ENCODE results near the gene RNF217.
A peak's percentile ranks its signal among the peaks of the same experiment; 100 is the strongest.
"Not testable (repeated sequence)": the region's sequence is repeated elsewhere in the genome, so short reads cannot be mapped to it uniquely, and the experiment has no call there.

RNF217 gene

DNA sequence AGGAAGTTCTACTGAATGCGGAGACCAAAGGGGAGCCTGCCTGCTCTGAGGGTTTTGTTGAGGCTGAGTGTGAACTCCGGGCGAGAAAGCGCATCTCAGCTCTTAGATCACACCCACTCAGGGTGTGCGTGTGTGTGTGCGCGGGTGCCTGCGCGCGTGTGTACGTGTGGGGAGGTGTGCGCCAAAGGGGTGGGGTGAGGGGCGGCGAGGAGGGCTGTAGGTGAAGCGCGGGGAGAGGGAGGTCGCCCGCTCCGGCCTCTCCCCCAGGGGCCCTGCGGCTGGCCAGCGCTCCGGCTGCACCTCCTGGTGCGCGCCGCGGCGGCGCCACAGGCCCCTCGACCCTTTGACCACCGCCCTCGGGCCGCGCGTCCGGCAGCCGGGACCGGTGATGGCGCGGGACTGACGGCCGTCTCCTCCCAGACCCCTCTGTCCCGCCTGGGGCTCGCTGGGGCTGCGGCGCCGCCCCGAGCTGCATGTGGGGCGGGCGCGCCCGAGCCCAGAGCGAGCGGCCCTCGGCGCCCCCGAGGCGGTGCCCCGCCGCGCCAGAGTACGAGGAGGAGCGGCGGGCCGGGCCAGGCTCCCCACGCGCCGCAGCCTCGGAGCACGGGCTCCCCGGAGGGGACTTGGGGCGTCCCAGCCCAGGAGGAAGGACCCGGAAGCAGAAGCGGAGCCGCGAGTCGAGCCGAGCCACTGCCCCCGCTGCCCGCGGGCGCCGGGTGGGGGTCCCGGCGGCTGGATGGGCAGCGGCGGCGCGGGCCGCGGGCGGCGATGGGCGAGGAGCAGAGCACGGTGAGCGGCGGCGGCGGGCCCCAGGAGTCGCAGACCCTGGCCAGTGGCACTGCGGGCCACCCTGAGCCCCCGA is at the start of gene RNF217:
TSS of gene RNF217 (plus strand) at position 661 of the 862 bp plus-strand sequence. CDS start at position 769, 108 bp downstream.
- DNase-seq (ENCODE audit: low spot score), result peak; percentile 82

GRCh38 chr6:124913056-124913455 is 49.2 kb upstream of the RNF217 start:
- no peak for DNase-seq (ENCODE audit: low spot score)

DNA sequence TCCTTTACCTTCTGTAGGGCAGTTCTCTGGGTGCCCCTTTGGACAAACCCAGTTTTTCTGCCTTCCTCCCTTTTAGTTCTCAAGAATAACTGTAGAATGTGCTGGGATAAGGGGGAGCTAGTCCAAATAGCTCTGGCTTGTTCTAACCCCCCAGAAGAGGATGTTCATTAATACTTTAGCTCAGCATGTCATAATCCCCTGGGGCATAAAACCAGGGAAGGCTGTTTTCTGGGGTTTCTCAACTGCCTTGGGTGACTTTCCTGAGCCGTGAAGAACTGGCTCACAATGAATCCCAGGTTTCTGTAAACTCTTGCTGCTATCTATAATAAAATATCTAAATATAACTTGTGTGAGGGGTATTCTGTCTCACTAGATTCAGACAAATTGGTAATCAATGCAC is 44.5 kb upstream of the RNF217 start:
- no peak for DNase-seq (ENCODE audit: low spot score)

DNA sequence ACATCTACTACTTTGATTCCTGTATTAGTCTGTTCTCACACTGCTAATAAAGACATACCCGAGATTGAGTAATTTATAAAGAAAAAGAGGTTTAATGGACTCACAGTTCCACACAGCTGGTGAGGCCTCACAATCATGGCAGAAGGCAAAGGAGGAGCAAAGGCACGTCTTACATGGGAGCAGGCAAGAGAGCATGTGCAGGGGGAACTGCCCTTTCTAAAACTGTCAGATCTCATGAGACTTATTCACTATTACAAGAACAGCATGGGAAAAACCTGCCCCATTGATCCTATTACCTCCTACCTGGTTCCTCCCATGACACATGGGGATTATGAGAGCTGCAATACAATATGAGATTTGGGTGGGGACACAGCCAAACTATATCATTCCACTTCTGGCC is 42.5 kb upstream of the RNF217 start:
- DNase-seq (ENCODE audit: low spot score), result not testable (repeated sequence)

GRCh38 chr6:124924333-124924759 is 37.9 kb upstream of the RNF217 start:
- no peak for DNase-seq (ENCODE audit: low spot score)

GRCh38 chr6:124926435-124926834 is 35.8 kb upstream of the RNF217 start:
- DNase-seq (ENCODE audit: low spot score), result no peak

GRCh38 chr6:124927806-124928205 is 34.4 kb upstream of the RNF217 start:
- DNase-seq (ENCODE audit: low spot score), result no peak

DNA sequence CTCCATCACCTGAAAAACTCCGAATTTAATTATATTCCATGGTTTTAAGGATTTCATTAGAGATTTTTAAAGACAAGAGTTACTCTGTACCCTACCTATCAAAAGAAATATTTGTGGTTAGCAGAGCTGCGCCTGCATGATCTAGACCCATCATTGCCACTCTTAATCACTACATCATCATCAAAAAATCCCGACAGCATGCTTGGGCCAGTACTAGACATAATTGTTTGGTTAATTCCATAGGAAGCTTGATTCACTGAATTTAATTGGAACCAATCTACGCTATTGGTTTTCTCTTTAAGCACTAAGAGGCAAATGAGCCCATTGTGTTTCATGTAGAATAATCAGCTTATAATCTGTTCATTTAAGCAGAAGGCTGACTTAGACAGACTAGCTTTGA is 33.4 kb upstream of the RNF217 start:
- DNase-seq (ENCODE audit: low spot score), result no peak

GRCh38 chr6:124937645-124938044 is 24.6 kb upstream of the RNF217 start:
- no peak for DNase-seq (ENCODE audit: low spot score)

DNA sequence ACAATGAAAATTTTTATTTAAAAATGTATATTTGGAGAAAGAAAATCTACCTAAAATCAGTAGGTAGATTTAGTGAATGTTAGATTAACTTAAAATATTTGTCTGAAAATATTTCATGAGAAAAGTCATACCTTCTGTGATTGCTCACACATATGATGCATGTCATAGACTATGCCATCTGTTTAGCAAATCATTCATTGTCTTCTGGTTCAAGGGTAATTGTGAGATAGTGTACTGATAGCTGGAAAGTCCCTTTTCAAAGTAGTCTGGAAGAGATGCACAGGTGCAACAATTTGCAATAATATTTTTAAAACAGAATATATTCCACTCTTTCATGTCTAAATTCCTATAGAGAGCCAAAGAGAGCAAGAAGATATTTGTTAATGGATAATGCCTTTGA is 21.0 kb upstream of the RNF217 start:
- no peak for DNase-seq (ENCODE audit: low spot score)

GRCh38 chr6:124943658-124944057 is 18.6 kb upstream of the RNF217 start:
- DNase-seq (ENCODE audit: low spot score), result no peak

GRCh38 chr6:124947971-124948451 is 14.2 kb upstream of the RNF217 start:
- DNase-seq (ENCODE audit: low spot score), result no peak

DNA sequence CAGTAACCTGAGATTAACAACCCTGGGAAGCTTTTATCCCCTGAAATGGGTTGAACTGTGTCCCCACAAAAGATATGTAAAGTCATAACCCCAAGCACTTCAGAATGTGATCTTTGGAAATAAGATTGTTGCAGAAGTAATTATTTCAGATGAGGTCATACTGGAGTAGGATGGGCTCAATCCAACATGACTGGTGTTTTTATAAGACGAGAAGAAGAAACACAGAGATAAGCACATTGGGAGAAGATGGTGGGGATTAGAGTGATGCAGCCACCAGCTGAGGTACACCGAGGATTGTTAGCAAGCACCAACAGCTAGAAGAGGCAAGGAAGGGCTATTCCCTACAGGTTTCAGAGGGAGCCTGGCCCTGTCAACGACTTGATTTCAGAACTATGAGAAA is 12.5 kb upstream of the RNF217 start:
- DNase-seq (ENCODE audit: low spot score), result no peak

GRCh38 chr6:124953808-124954207 is 8.4 kb upstream of the RNF217 start:
- no peak for DNase-seq (ENCODE audit: low spot score)

DNA sequence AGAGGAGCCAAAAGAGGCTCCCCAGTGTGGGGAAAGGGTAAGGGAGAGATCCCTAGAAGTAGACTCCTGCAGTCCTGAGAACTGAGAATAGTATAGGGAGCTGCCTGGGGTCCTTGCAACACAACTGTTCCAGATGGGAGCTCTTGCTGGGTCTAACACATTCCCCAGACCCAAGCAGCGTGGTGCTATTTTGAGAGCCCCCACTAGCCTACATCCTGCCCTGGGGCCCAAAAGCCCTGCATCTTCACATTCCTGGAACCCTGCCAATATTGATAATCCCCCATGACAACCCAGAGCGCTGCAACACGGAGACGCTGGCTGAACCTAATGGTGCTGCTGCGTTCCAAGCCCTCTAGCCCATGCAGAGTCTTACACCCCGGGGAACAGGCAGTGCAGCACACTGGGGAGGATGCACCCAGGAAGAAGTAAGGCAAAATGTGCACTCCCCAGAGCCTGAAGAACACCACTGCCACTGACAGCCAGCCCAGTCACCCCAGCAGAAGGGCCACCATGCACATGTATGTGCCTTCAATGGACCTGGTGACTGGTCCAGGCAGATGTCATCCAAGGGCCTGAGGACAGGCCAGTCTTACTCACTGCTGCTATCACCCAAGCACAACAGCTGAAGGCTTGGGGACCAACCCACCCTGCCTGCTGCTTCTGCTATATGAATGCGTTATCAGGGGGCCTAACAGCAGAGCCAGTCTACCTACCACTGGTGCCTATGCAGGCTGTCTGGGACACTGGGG is 7.0 kb upstream of the RNF217 start:
- no peak for DNase-seq (ENCODE audit: low spot score)

DNA sequence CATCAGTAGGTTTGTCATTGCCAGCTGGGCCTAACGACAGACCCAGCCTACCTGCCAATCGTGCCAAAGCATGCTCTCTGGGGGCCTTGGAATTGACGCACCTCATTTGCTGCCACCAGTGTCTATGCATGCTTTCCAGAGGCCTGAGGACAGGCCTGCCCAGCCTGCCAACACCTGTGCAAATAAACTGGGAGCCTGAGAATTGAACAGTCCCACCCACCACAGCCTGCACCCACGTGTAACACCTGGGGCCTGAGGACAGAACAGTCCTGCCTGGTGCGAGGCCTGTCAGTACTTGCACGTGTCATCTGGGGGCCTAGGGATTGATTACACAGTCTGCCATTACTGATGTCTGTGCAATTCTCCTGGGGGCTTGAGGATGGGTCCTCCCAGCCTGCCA is 6.2 kb upstream of the RNF217 start:
- DNase-seq (ENCODE audit: low spot score), result no peak

- no peak for DNase-seq (ENCODE audit: low spot score)
Measured at GRCh38 chr6:124958149-124958548, 4.1 kb upstream of the RNF217 start.

- no peak for DNase-seq (ENCODE audit: low spot score)
Measured at GRCh38 chr6:124958759-124959354, 3.4 kb upstream of the RNF217 start.

- DNase-seq (ENCODE audit: low spot score), result no peak
Measured at GRCh38 chr6:124960757-124961463, 1.3 kb upstream of the RNF217 start.

- DNase-seq (ENCODE audit: low spot score), result no peak
Measured at GRCh38 chr6:124961464-124961776, 817 bp upstream of the RNF217 start.

- DNase-seq (ENCODE audit: low spot score), result peak; percentile 75
Measured at GRCh38 chr6:124962639-124963415, 590 bp downstream of the RNF217 start.
